BJ (cell line): ENCODE measurements around the gene RRBP1. TPM values are rescaled to one million over a fixed set of nuclear protein-coding genes. Genes with fewer than 3 reads are reported as not detected.

Experiments used
- CTCF ChIA-PET: fragments of 350-600 bp; formaldehyde crosslinking; extraction: SDS; loops from one replicate; lab custom pipeline; 2021; ENCODE audit warnings: antibody characterized with exemption, inconsistent platforms; lab: Yijun Ruan, JAX
- POLR2A ChIA-PET: fragments of 300-600 bp; sonication (Branson Sonifier 250); formaldehyde crosslinking; extraction: SDS; loops from one replicate; lab custom pipeline; 2021; ENCODE audit warnings: antibody characterized with exemption; lab: Charles Lee
- DNase-seq: peaks from one replicate; pipeline ENCODE4 v3.0.0-alpha.2; 2011; ENCODE audit warnings: low read depth
- H3K27me3 ChIP-seq: 2 replicates; pipeline ENCODE4 v1.6.0; 2011; ENCODE audit warnings: low read length; ENCODE audit not compliant: control insufficient read depth, insufficient read depth
- H3K36me3 ChIP-seq: 2 replicates; pipeline ENCODE4 v1.5.1; 2011; ENCODE audit warnings: low read length; ENCODE audit not compliant: control insufficient read depth, insufficient read depth
- H3K4me3 ChIP-seq: 2 replicates; pipeline ENCODE4 v1.5.1; 2011; ENCODE audit warnings: low read depth, mild to moderate bottlenecking, control low read depth, low read length
- polyA plus RNA-seq: library from polyadenylated mRNA; depleted of rRNA; stranded (reverse); fragments of >200 nt; gene quantifications from 2 replicates; pipeline ENCODE4 v1.2.3, GENCODE V29; 2011
- TF ChIP-seq, protein P1 (sequence below): IDR thresholded peaks from 2 replicates; pipeline ENCODE4 v1.5.1; 2011; ENCODE audit warnings: low read depth, mild to moderate bottlenecking, control low read depth, inconsistent platforms, low read length, moderate library complexity; ENCODE audit not compliant: insufficient read depth

Gene RRBP1
- polyA plus RNA-seq, 1 experiment: 98.7 TPM

DNA sequence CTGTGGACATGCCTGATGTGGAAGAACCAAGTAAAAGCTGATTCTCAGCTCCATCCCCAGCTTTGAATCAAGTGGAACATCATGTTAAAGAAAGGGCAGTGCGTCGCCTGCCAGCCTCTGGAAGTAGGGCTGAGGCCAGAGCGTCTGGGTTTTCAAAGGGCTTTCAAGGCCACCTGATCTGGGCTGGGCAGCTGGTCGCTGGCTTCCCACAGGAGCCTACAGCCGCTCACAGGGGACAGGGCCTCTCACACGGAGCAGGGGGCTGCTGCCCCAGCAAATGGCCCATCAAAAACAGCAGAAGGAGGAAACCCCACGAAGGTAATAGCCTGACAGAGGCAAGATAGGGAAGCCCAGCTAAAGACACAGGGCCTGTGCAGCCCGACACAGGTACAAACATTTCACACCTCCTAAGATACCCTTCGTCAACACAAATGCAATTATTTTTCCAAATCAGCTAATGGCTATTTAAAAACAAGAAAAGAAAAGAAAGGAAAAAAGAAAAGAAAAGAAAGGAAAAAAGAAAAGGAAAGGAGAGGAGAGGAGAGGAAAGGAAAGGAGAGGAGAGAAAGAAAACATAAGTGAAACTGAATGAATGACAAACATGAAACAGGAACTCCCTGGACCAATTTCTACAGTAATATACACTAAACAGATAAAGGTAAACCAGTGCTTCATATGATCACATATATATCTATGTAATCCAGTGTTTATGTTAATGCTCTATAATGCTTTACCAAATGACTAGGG, 24.8 kb downstream of the RRBP1 start:
- no peak for DNase-seq
- H3K36me3 ChIP-seq: peaks cover 35% of the 10 kb centered on the region
- no peak overlapping the region for H3K4me3 ChIP-seq
- CTCF ChIA-PET: interaction anchor here (0.6 to 1.5 kb wide), 5 partner anchors 9 to 562 kb away, joined by 3 to 5 read pairs (median 4); no protein-coding TSS in a partner anchor
- H3K27me3 ChIP-seq: no peaks in the 10 kb centered on the region
- POLR2A ChIA-PET: no interaction called here
- TF ChIP-seq, protein P1, sequence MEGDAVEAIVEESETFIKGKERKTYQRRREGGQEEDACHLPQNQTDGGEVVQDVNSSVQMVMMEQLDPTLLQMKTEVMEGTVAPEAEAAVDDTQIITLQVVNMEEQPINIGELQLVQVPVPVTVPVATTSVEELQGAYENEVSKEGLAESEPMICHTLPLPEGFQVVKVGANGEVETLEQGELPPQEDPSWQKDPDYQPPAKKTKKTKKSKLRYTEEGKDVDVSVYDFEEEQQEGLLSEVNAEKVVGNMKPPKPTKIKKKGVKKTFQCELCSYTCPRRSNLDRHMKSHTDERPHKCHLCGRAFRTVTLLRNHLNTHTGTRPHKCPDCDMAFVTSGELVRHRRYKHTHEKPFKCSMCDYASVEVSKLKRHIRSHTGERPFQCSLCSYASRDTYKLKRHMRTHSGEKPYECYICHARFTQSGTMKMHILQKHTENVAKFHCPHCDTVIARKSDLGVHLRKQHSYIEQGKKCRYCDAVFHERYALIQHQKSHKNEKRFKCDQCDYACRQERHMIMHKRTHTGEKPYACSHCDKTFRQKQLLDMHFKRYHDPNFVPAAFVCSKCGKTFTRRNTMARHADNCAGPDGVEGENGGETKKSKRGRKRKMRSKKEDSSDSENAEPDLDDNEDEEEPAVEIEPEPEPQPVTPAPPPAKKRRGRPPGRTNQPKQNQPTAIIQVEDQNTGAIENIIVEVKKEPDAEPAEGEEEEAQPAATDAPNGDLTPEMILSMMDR: no peak

DNA sequence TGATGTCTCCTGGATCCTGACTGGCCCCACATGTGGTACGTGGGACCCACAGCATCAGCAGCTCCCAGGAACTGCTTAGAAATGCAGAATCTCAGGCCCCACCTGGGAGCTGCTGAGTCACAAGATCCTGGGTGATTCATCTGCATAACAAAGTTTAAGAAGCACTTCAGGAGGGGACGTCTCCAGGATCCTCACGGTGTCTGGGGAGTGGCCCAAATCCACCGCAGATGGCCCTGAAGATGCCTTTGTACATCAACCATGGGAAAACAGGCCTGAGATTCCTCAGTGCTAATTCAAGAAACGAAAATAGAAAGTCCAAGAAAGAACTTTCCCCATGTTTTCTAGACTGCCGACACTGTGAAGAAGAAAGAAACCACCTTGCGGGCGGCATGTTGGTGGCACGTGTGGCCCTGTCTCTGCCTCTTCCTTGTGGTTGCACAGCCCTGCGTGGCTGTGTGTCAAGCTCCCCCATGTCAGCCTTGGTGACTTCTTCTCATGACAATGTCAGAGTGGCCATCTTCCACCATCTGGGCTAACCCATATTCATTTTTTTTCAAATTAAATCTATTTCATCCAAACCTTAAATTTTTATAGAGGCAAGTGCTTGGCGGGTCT, 26.1 kb downstream of the RRBP1 start:
- TF ChIP-seq, protein P1: no peak
- no peak overlapping the region for H3K4me3 ChIP-seq
- ChIA-PET POLR2A (no interaction called here), CTCF (interaction anchor here (0.8 to 1.9 kb wide), 7 partner anchors 8 to 276 kb away, joined by 3 to 6 read pairs (median 4); no protein-coding TSS in a partner anchor)
- no peaks in the 10 kb centered on the region for H3K27me3 ChIP-seq
- H3K36me3 ChIP-seq: peaks cover 36% of the 10 kb centered on the region
- DNase-seq: no peak

DNA sequence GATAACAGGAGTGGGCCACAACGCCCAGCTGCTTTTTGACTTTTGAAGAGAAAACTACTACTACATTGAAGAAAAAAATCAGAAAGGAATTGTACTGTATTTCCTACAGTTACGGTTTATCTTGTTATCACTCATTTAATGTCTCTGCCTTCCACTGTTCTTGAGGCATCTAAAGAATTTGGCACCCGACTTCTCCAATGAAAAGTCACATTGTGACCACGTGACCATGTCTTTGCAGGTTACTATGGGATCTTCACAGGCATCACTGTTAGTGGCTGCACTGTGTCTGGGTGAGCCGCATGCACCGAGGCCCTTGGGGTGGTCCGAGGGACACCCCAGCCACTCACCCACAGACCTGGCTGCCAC, 26.8 kb downstream of the RRBP1 start:
- H3K27me3 ChIP-seq: no peaks in the 10 kb centered on the region
- H3K36me3 ChIP-seq: peaks cover 40% of the 10 kb centered on the region
- no peak overlapping the region for H3K4me3 ChIP-seq
- CTCF ChIA-PET: interaction anchor here (0.6 to 1.9 kb wide), 15 partner anchors 12 to 283 kb away, joined by 3 to 6 read pairs (median 3); no protein-coding TSS in a partner anchor
- DNase-seq: no peak
- POLR2A ChIA-PET: no interaction called here
- TF ChIP-seq, protein P1: no peak

- POLR2A ChIA-PET: no interaction called here
- peaks cover 37% of the 10 kb centered on the region for H3K36me3 ChIP-seq
- no peaks in the 10 kb centered on the region for H3K27me3 ChIP-seq
- no peak for DNase-seq
- CTCF ChIA-PET: interaction anchor here (0.6 to 1.9 kb wide), 18 partner anchors 11 to 284 kb away, joined by 3 to 10 read pairs (median 3); no protein-coding TSS in a partner anchor
- TF ChIP-seq, protein P1: peak; percentile 71
- H3K4me3 ChIP-seq: no peak overlapping the region
These were observed 27.3 kb downstream of the RRBP1 start for GRCh38 chr20:17654649-17655285.
